Endothelial cell of umbilical vein (primary cell): ENCODE results near the gene ARFGAP3. TPM values are rescaled to one million over a fixed set of nuclear protein-coding genes. Genes with fewer than 3 reads are reported as not detected.

Experiments
- BruUV-seq: library from RNA; stranded (reverse); fragments of 400-500 nt; replicated peaks from 2 replicates; lab custom pipeline; 2021; lab: Mats Ljungman, UMichigan
- CTCF ChIA-PET: fragments of 300-600, 350-600 bp; sonication (Branson Sonifier 250); formaldehyde crosslinking; loops from one replicate; lab custom pipeline; 2021; ENCODE audit warnings: antibody characterized with exemption, inconsistent platforms; lab: Charles Lee
- POLR2A ChIA-PET: fragments of 300-600, 350-600 bp; sonication (Branson Sonifier 250); formaldehyde crosslinking; loops from one replicate; lab custom pipeline; 2021; ENCODE audit warnings: antibody characterized with exemption, inconsistent platforms; lab: Charles Lee
- DNase-seq: peaks from one replicate; pipeline ENCODE4 v3.0.0-alpha.2; 2011; ENCODE audit warnings: low read depth, low spot score
- FAIRE-seq: peaks from 2 replicates; lab custom pipeline; 2011; peaks lifted over from hg19 to GRCh38; lab: Jason Lieb, UNC
- H2AFZ ChIP-seq: 2 replicates; pipeline ENCODE4 v1.6.0; 2012; ENCODE audit warnings: low read depth, low read length, control low read depth, inconsistent platforms
- H3K27ac ChIP-seq: 2 replicates; pipeline ENCODE4 v1.5.1; 2011; ENCODE audit warnings: low read depth, mild to moderate bottlenecking, control low read depth, low read length, moderate library complexity; ENCODE audit not compliant: insufficient read depth
- H3K27me3 ChIP-seq, 2 experiments: 2 replicates each; pipeline versions ENCODE4 v1.6.0 to v1.6.1; 2011; ENCODE audit warnings: low read length in 2 of 2, mixed read lengths in 1 of 2; ENCODE audit not compliant: control insufficient read depth in 2 of 2, insufficient read depth in 2 of 2
- H3K36me3 ChIP-seq, 2 experiments: 2 replicates in 1 of 2; 3 replicates in 1 of 2; pipeline ENCODE4 v1.5.1; 2011; ENCODE audit warnings: low read length in 2 of 2, mild to moderate bottlenecking in 1 of 2, moderate library complexity in 1 of 2; ENCODE audit not compliant: control insufficient read depth in 2 of 2, insufficient read depth in 2 of 2; ENCODE audit errors: extremely low read depth in 1 of 2
- H3K4me1 ChIP-seq: 3 replicates; pipeline ENCODE4 v1.5.1; 2011; ENCODE audit warnings: mild to moderate bottlenecking, low read length; ENCODE audit not compliant: control insufficient read depth, insufficient read depth; ENCODE audit errors: extremely low read depth
- H3K4me2 ChIP-seq: 2 replicates; pipeline ENCODE4 v1.6.1; 2011; ENCODE audit warnings: low read length, control low read depth, mixed read lengths; ENCODE audit not compliant: insufficient read depth
- H3K4me3 ChIP-seq, 3 experiments: fragments of 200-600 bp in 1 of 3; sonication (generic), shearing (Covaris generic) in 1 of 3; replicated peaks in 1 of 3; 2 replicates each; pipeline ENCODE4 v1.5.1; 2011 to 2016; ENCODE audit warnings: control low read depth in 3 of 3, low read length in 3 of 3, mild to moderate bottlenecking in 2 of 3, inconsistent platforms in 1 of 3, low read depth in 1 of 3, moderate library complexity in 1 of 3; ENCODE audit not compliant: insufficient read depth in 1 of 3
- H3K79me2 ChIP-seq: 2 replicates; pipeline ENCODE4 v1.6.0; 2012; ENCODE audit warnings: low read length, inconsistent platforms; ENCODE audit not compliant: control insufficient read depth, insufficient read depth
- H3K9ac ChIP-seq: replicated peaks from 2 replicates; pipeline ENCODE3; 2011; ENCODE audit warnings: low read length, control low read depth; ENCODE audit not compliant: insufficient read depth; ENCODE audit errors: extremely low read depth
- H3K9me1 ChIP-seq: replicated peaks from 3 replicates; pipeline ENCODE4 v1.6.0; 2011; ENCODE audit warnings: mild to moderate bottlenecking, low read length; ENCODE audit not compliant: control insufficient read depth, insufficient read depth; ENCODE audit errors: extremely low read depth
- H3K9me3 ChIP-seq: replicated peaks from 2 replicates; pipeline ENCODE4 v1.5.1; 2012; ENCODE audit warnings: low read length, inconsistent platforms; ENCODE audit not compliant: control insufficient read depth, insufficient read depth
- H4K20me1 ChIP-seq: replicated peaks from 2 replicates; pipeline ENCODE3; 2011; ENCODE audit warnings: mild to moderate bottlenecking, low read length; ENCODE audit not compliant: control insufficient read depth, insufficient read depth; ENCODE audit errors: extremely low read depth
- CTCF ChIP-seq, 2 donors: IDR thresholded peaks; 1 replicate in 1 of 2; 2 replicates in 1 of 2; pipeline ENCODE4 v1.5.1; 2011; ENCODE audit warnings: low read length in 2 of 2, mild to moderate bottlenecking in 2 of 2, moderate library complexity in 2 of 2, control low read depth in 1 of 2, inconsistent platforms in 1 of 2, low read depth in 1 of 2; ENCODE audit not compliant: insufficient read depth in 1 of 2; ENCODE audit errors: extremely low read depth in 1 of 2
- EZH2 ChIP-seq: IDR thresholded peaks from 2 replicates; pipeline ENCODE4 v1.6.1; 2012; ENCODE audit warnings: borderline replicate concordance, low read depth, mild to moderate bottlenecking, moderate library complexity, low read length, inconsistent platforms; ENCODE audit not compliant: severe bottlenecking
- FOS ChIP-seq: IDR thresholded peaks from 2 replicates; pipeline ENCODE4 v1.6.1; 2011; ENCODE audit warnings: mild to moderate bottlenecking, low read length, moderate library complexity, borderline replicate concordance; ENCODE audit not compliant: insufficient read depth
- GATA2 ChIP-seq: IDR thresholded peaks from 2 replicates; pipeline ENCODE4 v1.7.0; 2011; ENCODE audit warnings: low read depth, mild to moderate bottlenecking, moderate library complexity, mixed read lengths, low read length; ENCODE audit not compliant: insufficient read length, insufficient read depth
- JUN ChIP-seq: IDR thresholded peaks from 2 replicates; pipeline ENCODE4 v1.6.1; 2011; ENCODE audit warnings: borderline replicate concordance, low read depth; ENCODE audit not compliant: insufficient read length, insufficient read depth
- MAX ChIP-seq: IDR thresholded peaks from 2 replicates; pipeline ENCODE4 v1.6.1; 2011; ENCODE audit not compliant: insufficient read depth, insufficient read length
- MYC ChIP-seq: IDR thresholded peaks from one replicate; pipeline ENCODE4 v1.6.1; 2011; ENCODE audit warnings: mild to moderate bottlenecking, low read depth, low read length
- POLR2A ChIP-seq: IDR thresholded peaks from 2 replicates; pipeline ENCODE4 v1.6.1; 2012; ENCODE audit warnings: low read depth, mild to moderate bottlenecking, control low read depth, low read length
- dilution Hi-C: fragments of 300-500 bp; cut with MboI; formaldehyde crosslinking; loops from one replicate; pipeline ENCODE4 v1.15.0; 2019; ENCODE audit warnings: low sequenced_read_pairs; ENCODE audit not compliant: extremely low pct_ligation_motif_present
- intact Hi-C: fragments of 100-400 bp; cut with micrococcal nuclease; formaldehyde crosslinking; loops from one replicate; pipeline ENCODE4 v1.10.0; 2022
- polyA plus RNA-seq, 4 experiments: library from polyadenylated mRNA; depleted of rRNA in 3 of 4; stranded (reverse) in 3 of 4; unstranded in 1 of 4; fragments of >200 nt; gene quantifications; 2 replicates each; pipeline versions ENCODE4 v1.2.1 to v1.2.3, GENCODE V29; 2011 to 2012; ENCODE audit warnings: missing spikeins in 1 of 4
- total RNA-seq: library from RNA; stranded (reverse); gene quantifications from 2 replicates; pipeline ENCODE4 v1.2.3, GENCODE V29; 2021

The ARFGAP3 gene
- total and polyA plus RNA-seq, 2 donors (not counting 3 experiments of a cell fraction or from before 2014, with no cell fraction given), result 29.1 to 33.4 TPM

GRCh38 chr22:42773167-42773566, 83.9 kb downstream of the ARFGAP3 start:
- TF ChIP-seq POLR2A (no peak), FOS (no peak), EZH2 (no peak), CTCF (IDR thresholded peaks at IDR 0.05; ENCODE audit: extremely low read depth in 1 of 2, insufficient read depth in 1 of 2, low read depth in 1 of 2, low read length in 2 of 2) (no peak), JUN (no peak), MYC (no peak), GATA2 (no peak), MAX (no peak)
- H2AFZ ChIP-seq, result no peak overlapping the region
- dilution Hi-C loops, result no loop called here
- no peaks in the 10 kb centered on the region for H4K20me1 ChIP-seq
- ChIA-PET POLR2A (no interaction called here), CTCF (no interaction called here)
- H3K9ac ChIP-seq, result no peak overlapping the region
- no peak overlapping the region for H3K27ac ChIP-seq
- H3K36me3 ChIP-seq, result no peaks in the 10 kb centered on the region
- H3K79me2 ChIP-seq, result no peaks in the 10 kb centered on the region
- no peak overlapping the region for H3K4me2 ChIP-seq
- no peaks in the 10 kb centered on the region for H3K4me1 ChIP-seq
- no TSS peak for BruUV-seq
- no peaks in the 10 kb centered on the region for H3K27me3 ChIP-seq
- no peak overlapping the region for H3K4me3 ChIP-seq
- H3K9me3 ChIP-seq, result no peaks in the 10 kb centered on the region
- FAIRE-seq (no peak), DNase-seq (no peak)
- no peaks in the 10 kb centered on the region for H3K9me1 ChIP-seq
- intact Hi-C loops, result no loop called here
